ENCODE data around the gene DYRK2. TPM values are rescaled to one million over a fixed set of nuclear protein-coding genes. Genes with fewer than 3 reads are reported as not detected.

The DYRK2 gene
- total RNA-seq, 1 experiment from 2014 or later: 23.1 TPM

- no peak for DNase-seq
- H3K27me3 ChIP-seq: no peaks in the 10 kb centered on the region
- H3K4me3 ChIP-seq: no peak overlapping the region
- H3K36me3 ChIP-seq: no peaks in the 10 kb centered on the region
- H3K9me3 ChIP-seq: peaks cover 3% of the 10 kb centered on the region; the same call in 1 of the 2 replicates
Measured at GRCh38 chr12:67709367-67709954, 60.9 kb downstream of the DYRK2 start.

DNA sequence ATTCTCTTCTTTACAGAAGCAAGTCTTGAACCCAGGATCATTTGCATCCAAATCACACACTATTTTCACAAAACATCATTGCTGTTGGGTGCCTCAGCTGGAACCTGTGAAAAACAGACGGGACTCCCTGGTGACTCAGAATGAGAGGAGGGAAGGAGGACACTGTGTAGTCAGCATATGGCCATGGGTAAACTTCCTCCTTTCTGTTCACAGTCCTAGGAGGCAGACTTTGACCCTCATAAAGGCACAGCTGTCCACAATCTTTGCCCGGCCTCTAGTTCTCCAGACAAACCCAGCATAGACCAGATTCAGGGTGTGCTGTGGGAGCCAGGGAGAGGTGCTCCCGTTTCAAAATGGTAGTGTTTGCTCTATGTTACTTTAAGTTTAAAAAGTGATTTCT, 62.0 kb downstream of the DYRK2 start:
- Histone ChIP-seq H3K36me3 (no peaks in the 10 kb centered on the region), H3K4me3 (no peak overlapping the region), H3K9me3 (peaks cover 3% of the 10 kb centered on the region; the same call in 1 of the 2 replicates), H3K27me3 (no peaks in the 10 kb centered on the region)
- DNase-seq: no peak

- no peak overlapping the region for H3K4me3 ChIP-seq
- no peaks in the 10 kb centered on the region for H3K27me3 ChIP-seq
- DNase-seq: no peak
- H3K36me3 ChIP-seq: no peaks in the 10 kb centered on the region
- peaks cover 3% of the 10 kb centered on the region; the same call in 1 of the 2 replicates for H3K9me3 ChIP-seq
Measured at GRCh38 chr12:67712011-67712410, 63.5 kb downstream of the DYRK2 start.

- no peak for DNase-seq
- Histone ChIP-seq H3K4me3 (no peak overlapping the region), H3K9me3 (no peaks in the 10 kb centered on the region), H3K27me3 (no peaks in the 10 kb centered on the region), H3K36me3 (no peaks in the 10 kb centered on the region)
Measured at GRCh38 chr12:67714648-67715047, 66.1 kb downstream of the DYRK2 start.
